MM.1S (cell line): ENCODE results near the gene DNAJC17.

ENCODE experiments used
- EZH2 ChIP-seq: fragments of 300-600 bp; sonication (generic); optimal IDR thresholded peaks from 2 replicates; pipeline ENCODE3; 2017; ENCODE audit warnings: low read depth, mild to moderate bottlenecking, antibody characterized with exemption, low read length, mixed read lengths
- TF ChIP-seq, protein P1 (sequence below): fragments of 300-600 bp; sonication (generic); IDR thresholded peaks from 2 replicates; pipeline ENCODE4 v1.5.1; 2016; ENCODE audit warnings: antibody characterized with exemption, low read length, mixed read lengths

DNA sequence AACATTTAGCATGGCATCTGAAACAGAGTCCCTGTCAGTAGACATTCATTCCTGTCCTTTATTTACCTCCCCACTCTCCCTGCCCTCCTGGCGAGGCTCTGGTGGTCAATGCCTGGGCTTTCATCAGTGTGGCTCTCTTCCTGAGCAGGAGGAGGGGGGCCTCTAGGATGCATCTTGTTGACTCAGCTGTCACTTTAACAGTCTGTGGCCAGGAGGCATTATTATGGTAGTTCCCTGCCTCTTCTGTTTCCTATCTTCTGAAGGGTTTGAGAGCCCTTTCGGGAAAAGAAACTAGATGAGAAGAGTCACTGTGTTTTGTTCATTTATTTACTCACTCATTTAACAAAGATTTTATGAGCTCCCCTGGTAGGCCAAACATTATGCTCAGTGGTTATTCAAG lies 23.6 kb upstream of the DNAJC17 start:
- TF ChIP-seq, protein P1, sequence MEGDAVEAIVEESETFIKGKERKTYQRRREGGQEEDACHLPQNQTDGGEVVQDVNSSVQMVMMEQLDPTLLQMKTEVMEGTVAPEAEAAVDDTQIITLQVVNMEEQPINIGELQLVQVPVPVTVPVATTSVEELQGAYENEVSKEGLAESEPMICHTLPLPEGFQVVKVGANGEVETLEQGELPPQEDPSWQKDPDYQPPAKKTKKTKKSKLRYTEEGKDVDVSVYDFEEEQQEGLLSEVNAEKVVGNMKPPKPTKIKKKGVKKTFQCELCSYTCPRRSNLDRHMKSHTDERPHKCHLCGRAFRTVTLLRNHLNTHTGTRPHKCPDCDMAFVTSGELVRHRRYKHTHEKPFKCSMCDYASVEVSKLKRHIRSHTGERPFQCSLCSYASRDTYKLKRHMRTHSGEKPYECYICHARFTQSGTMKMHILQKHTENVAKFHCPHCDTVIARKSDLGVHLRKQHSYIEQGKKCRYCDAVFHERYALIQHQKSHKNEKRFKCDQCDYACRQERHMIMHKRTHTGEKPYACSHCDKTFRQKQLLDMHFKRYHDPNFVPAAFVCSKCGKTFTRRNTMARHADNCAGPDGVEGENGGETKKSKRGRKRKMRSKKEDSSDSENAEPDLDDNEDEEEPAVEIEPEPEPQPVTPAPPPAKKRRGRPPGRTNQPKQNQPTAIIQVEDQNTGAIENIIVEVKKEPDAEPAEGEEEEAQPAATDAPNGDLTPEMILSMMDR, result no peak
- TF ChIP-seq EZH2, result no peak
